Naive thymus-derived CD4-positive, alpha-beta T cell (primary cell): Measurements from ENCODE around the gene EDIL3. TPM values are rescaled to one million over a fixed set of nuclear protein-coding genes. Genes with fewer than 3 reads are reported as not detected.

Experiments
- ATAC-seq: fragments of 150-1000 bp; cut with Tn5 transposase; 2 replicates; pipeline ENCODE4 v1.10.0; 2021; ENCODE audit warnings: mild to moderate bottlenecking, moderate library complexity
- CTCF ChIA-PET: fragments of 350-600 bp; sonication (Branson Sonifier 250); formaldehyde crosslinking; loops from one replicate; lab custom pipeline; 2021; ENCODE audit warnings: antibody characterized with exemption; lab: Charles Lee
- POLR2A ChIA-PET: fragments of 350-600 bp; sonication (Branson Sonifier 250); formaldehyde crosslinking; loops from one replicate; lab custom pipeline; 2021; ENCODE audit warnings: antibody characterized with exemption, inconsistent platforms; lab: Charles Lee
- DNase-seq, 9 donors: peaks; one replicate each; pipeline versions ENCODE4 v3.0.0 to v3.0.0-alpha.2; 2020 to 2022; ENCODE audit warnings: mixed read lengths in 1 of 9
- H3K27ac ChIP-seq: one replicate; pipeline ENCODE4 v1.7.0; 2013; ENCODE audit warnings: mild to moderate bottlenecking, low read depth, low read length, moderate library complexity
- H3K27me3 ChIP-seq, 2 donors: one replicate each; pipeline ENCODE4 v1.7.0; 2013; ENCODE audit warnings: low read length in 2 of 2, mild to moderate bottlenecking in 2 of 2, moderate library complexity in 2 of 2; ENCODE audit not compliant: control insufficient read depth in 2 of 2, insufficient read depth in 2 of 2
- H3K36me3 ChIP-seq, 3 experiments: 1 replicate in 2 of 3; 2 replicates in 1 of 3; pipeline ENCODE4 v1.7.0; 2013; ENCODE audit warnings: low read length in 3 of 3, mild to moderate bottlenecking in 3 of 3, moderate library complexity in 1 of 3; ENCODE audit not compliant: insufficient read depth in 3 of 3, control insufficient read depth in 2 of 3
- H3K4me1 ChIP-seq, 2 donors: one replicate each; pipeline ENCODE4 v1.7.0; 2013; ENCODE audit warnings: low read length in 2 of 2, mild to moderate bottlenecking in 2 of 2, moderate library complexity in 1 of 2; ENCODE audit not compliant: control insufficient read depth in 2 of 2, insufficient read depth in 2 of 2
- H3K4me3 ChIP-seq: 2 replicates; pipeline ENCODE4 v1.7.0; 2013; ENCODE audit warnings: mild to moderate bottlenecking, low read length
- H3K9me3 ChIP-seq, 3 experiments: 1 replicate in 2 of 3; 2 replicates in 1 of 3; pipeline ENCODE4 v1.7.0; 2013; ENCODE audit warnings: low read length in 3 of 3; ENCODE audit not compliant: control insufficient read depth in 2 of 3
- H3K27ac Mint-ChIP-seq, 9 donors: one replicate each; pipeline ENCODE4 v1.8.0; 2020 to 2022; ENCODE audit warnings: mixed read lengths in 9 of 9, mild to moderate bottlenecking in 8 of 9, moderate library complexity in 5 of 9, inconsistent platforms in 2 of 9
- H3K27me3 Mint-ChIP-seq, 5 donors: one replicate each; pipeline ENCODE4 v1.8.0; 2021 to 2022; ENCODE audit warnings: mixed read lengths in 5 of 5, mild to moderate bottlenecking in 1 of 5
- H3K36me3 Mint-ChIP-seq, 5 donors: one replicate each; pipeline ENCODE4 v1.8.0; 2020 to 2022; ENCODE audit warnings: mixed read lengths in 5 of 5, mild to moderate bottlenecking in 3 of 5, inconsistent platforms in 1 of 5
- H3K4me1 Mint-ChIP-seq, 7 donors: one replicate each; pipeline ENCODE4 v1.8.0; 2020 to 2022; ENCODE audit warnings: mixed read lengths in 7 of 7, mild to moderate bottlenecking in 3 of 7, inconsistent platforms in 1 of 7
- H3K4me3 Mint-ChIP-seq, 10 donors: one replicate each; pipeline ENCODE4 v1.8.0; 2020 to 2022; ENCODE audit warnings: mild to moderate bottlenecking in 10 of 10, mixed read lengths in 10 of 10, moderate library complexity in 6 of 10, inconsistent platforms in 2 of 10
- H3K9me3 Mint-ChIP-seq, 11 donors: one replicate each; pipeline ENCODE4 v1.8.0; 2020 to 2022; ENCODE audit warnings: mixed read lengths in 11 of 11, mild to moderate bottlenecking in 4 of 11, inconsistent platforms in 1 of 11, moderate library complexity in 1 of 11
- intact Hi-C, 2 donors: fragments of 100-400 bp; cut with micrococcal nuclease; formaldehyde crosslinking; loops; one replicate each; pipeline ENCODE4 v1.15.1; 2023
- polyA plus RNA-seq, 2 donors: library from polyadenylated mRNA; unstranded; fragments of 300-500 nt; fragmentation: Illumina TruSeq; gene quantifications; one replicate each; pipeline ENCODE4 v1.2.3, GENCODE V29; 2021
- total RNA-seq, 6 experiments: library from RNA in 5 of 6; stranded (reverse) in 5 of 6; gene quantifications; 1 replicate in 5 of 6; 2 replicates in 1 of 6; pipeline ENCODE4 v1.2.3 and lab custom pipeline; 2021 to 2026

The EDIL3 gene
- total RNA-seq (not detected), polyA plus RNA-seq (not detected), total RNA-seq (lab: John Stamatoyannopoulos, UW) (not detected)

GRCh38 chr5:84384604-84385575 lies at the start of gene EDIL3:
EDIL3 (minus strand) TSS chr5:84384880; CDS start chr5:84384374, 506 bp downstream.
- Mint-ChIP-seq H3K4me1 (peaks cover 0 to 8% (median 6%) of the 10 kb centered on the region in 7 donors), H3K9me3 (peaks cover 0 to 11% (median 3%) of the 10 kb centered on the region in 11 donors), H3K36me3 (peaks cover 0 to 2% (median 0%) of the 10 kb centered on the region in 5 donors), H3K4me3 (peak within 1 kb of the TSS in 3 of 10 donors; percentile 10 to 33 (median 12)), H3K27me3 (peaks cover 35 to 55% (median 47%) of the 10 kb centered on the region in 5 donors), H3K27ac (peak within 1 kb of the TSS in 1 of 9 donors; percentile 52)
- Histone ChIP-seq H3K36me3 (no peaks in the 10 kb centered on the region), H3K27ac (no peak within 1 kb of the TSS), H3K27me3 (no peaks in the 10 kb centered on the region), H3K4me1 (no peaks in the 10 kb centered on the region), H3K4me3 (no peak within 1 kb of the TSS), H3K9me3 (no peaks in the 10 kb centered on the region)
- ATAC-seq = no peak
- intact Hi-C loops = no loop called here
- CTCF ChIA-PET = no interaction called here
- POLR2A ChIA-PET = no interaction called here
- DNase-seq = no peak

DNA sequence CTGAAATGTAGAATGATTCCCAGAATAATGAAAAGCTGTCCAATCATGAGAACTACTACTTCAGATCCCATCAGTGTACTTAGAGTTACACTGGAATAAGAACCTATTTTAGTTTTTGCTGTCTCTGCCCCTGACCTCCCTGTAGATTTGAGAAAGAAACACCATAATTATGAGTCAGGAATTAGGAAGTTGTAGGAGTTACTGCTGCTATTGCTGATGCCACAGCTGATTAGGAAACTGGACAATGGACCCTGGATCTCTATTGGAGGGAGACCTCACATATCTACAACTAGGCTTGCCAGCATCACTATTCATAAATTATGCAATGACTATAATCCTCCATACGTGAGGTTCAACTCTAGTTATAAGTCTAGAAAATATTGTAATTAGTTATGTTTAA lies 48.8 kb upstream of the EDIL3 start:
- Mint-ChIP-seq H3K4me3 (no peak overlapping the region), H3K4me1 (peaks cover 0 to 1% (median 0%) of the 10 kb centered on the region in 7 donors), H3K27ac (no peak overlapping the region), H3K27me3 (no peaks in the 10 kb centered on the region), H3K9me3 (peaks cover 0 to 6% (median 2%) of the 10 kb centered on the region in 11 donors), H3K36me3 (no peaks in the 10 kb centered on the region)
- H3K9me3 ChIP-seq = no peaks in the 10 kb centered on the region
- no peak overlapping the region for H3K4me3 ChIP-seq
- H3K4me1 ChIP-seq = no peaks in the 10 kb centered on the region
- ChIA-PET CTCF (no interaction called here), POLR2A (no interaction called here)
- DNase-seq = no peak
- ATAC-seq = no peak
- no peak overlapping the region for H3K27ac ChIP-seq
- intact Hi-C loops = no loop called here
- H3K27me3 ChIP-seq = no peaks in the 10 kb centered on the region
- no peaks in the 10 kb centered on the region for H3K36me3 ChIP-seq

DNA sequence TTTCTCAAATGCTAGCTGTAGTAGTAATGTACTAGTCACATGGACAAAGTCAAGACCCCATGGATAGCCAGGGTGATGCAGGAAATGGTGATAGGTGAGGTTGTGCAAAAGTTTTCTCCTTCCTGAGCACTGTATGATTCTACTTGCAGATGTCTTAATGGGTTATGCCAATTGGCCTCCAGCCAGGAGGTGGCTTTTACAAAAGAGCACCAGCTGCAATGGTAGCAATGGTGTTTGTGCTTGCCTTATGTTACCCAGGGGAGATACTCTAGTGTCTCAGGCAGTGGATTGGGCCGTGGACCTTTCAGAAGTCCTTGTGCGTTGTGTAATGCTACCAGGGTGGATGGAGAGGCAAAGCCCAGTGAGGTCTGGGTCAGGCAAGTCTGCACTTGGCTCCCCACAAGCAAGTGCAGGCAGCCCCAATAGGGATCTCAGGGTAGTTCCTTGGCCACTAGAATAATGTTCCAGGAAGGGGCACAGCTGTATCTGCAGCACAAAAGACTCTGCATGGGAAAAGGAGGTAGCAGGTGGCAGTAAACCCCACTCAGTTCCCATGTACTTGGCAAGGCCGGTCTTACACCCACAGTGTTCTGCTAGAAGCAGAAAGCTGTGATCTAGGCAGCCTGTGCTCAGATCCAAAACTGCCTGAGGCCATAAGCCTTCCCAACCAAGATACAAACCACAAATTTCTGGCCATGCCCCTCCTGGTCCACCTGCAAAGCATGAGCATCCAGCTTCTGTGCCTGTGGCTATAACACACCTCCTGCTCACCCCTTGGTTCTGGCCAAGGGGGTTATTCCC lies 46.4 kb upstream of the EDIL3 start:
- no peak overlapping the region for H3K27ac Mint-ChIP-seq
- Histone ChIP-seq H3K27me3 (no peaks in the 10 kb centered on the region), H3K4me3 (no peak overlapping the region), H3K9me3 (no peaks in the 10 kb centered on the region), H3K4me1 (no peaks in the 10 kb centered on the region), H3K27ac (no peak overlapping the region), H3K36me3 (no peaks in the 10 kb centered on the region)
- ATAC-seq = no peak
- DNase-seq = no peak
- H3K9me3 Mint-ChIP-seq = peaks cover 0 to 12% (median 4%) of the 10 kb centered on the region in 11 donors
- H3K4me3 Mint-ChIP-seq = no peak overlapping the region
- ChIA-PET CTCF (no interaction called here), POLR2A (no interaction called here)
- no peaks in the 10 kb centered on the region for H3K27me3 Mint-ChIP-seq
- intact Hi-C loops = no loop called here
- peaks cover 0 to 1% (median 0%) of the 10 kb centered on the region in 7 donors for H3K4me1 Mint-ChIP-seq
- H3K36me3 Mint-ChIP-seq = no peaks in the 10 kb centered on the region

GRCh38 chr5:84430079-84430478 lies 45.4 kb upstream of the EDIL3 start:
- Mint-ChIP-seq H3K4me3 (no peak overlapping the region), H3K4me1 (peaks cover 0 to 1% (median 0%) of the 10 kb centered on the region in 7 donors), H3K36me3 (no peaks in the 10 kb centered on the region), H3K27me3 (no peaks in the 10 kb centered on the region), H3K27ac (no peak overlapping the region), H3K9me3 (peaks cover 0 to 12% (median 4%) of the 10 kb centered on the region in 11 donors)
- intact Hi-C loops = no loop called here
- Histone ChIP-seq H3K27ac (no peak overlapping the region), H3K9me3 (no peaks in the 10 kb centered on the region), H3K36me3 (no peaks in the 10 kb centered on the region), H3K4me1 (no peaks in the 10 kb centered on the region), H3K4me3 (no peak overlapping the region), H3K27me3 (no peaks in the 10 kb centered on the region)
- CTCF ChIA-PET = no interaction called here
- ATAC-seq (no peak), DNase-seq (no peak)
- POLR2A ChIA-PET = no interaction called here

GRCh38 chr5:84425365-84425881 lies 40.7 kb upstream of the EDIL3 start:
- Mint-ChIP-seq H3K27ac (no peak overlapping the region), H3K4me3 (no peak overlapping the region), H3K27me3 (no peaks in the 10 kb centered on the region), H3K9me3 (peaks cover 0 to 12% (median 5%) of the 10 kb centered on the region in 11 donors), H3K4me1 (peaks cover 0 to 1% (median 0%) of the 10 kb centered on the region in 7 donors), H3K36me3 (no peaks in the 10 kb centered on the region)
- ChIA-PET CTCF (no interaction called here), POLR2A (no interaction called here)
- intact Hi-C loops = no loop called here
- H3K4me1 ChIP-seq = no peaks in the 10 kb centered on the region
- ATAC-seq (no peak), DNase-seq (no peak)
- no peaks in the 10 kb centered on the region for H3K9me3 ChIP-seq
- no peak overlapping the region for H3K4me3 ChIP-seq
- no peaks in the 10 kb centered on the region for H3K36me3 ChIP-seq
- H3K27ac ChIP-seq = no peak overlapping the region
- H3K27me3 ChIP-seq = no peaks in the 10 kb centered on the region

- Mint-ChIP-seq H3K9me3 (peaks cover 0 to 27% (median 6%) of the 10 kb centered on the region in 11 donors), H3K4me3 (no peak overlapping the region), H3K4me1 (no peaks in the 10 kb centered on the region), H3K27ac (no peak overlapping the region), H3K27me3 (no peaks in the 10 kb centered on the region), H3K36me3 (no peaks in the 10 kb centered on the region)
- Histone ChIP-seq H3K9me3 (no peaks in the 10 kb centered on the region), H3K4me1 (no peaks in the 10 kb centered on the region), H3K4me3 (no peak overlapping the region), H3K27ac (no peak overlapping the region), H3K36me3 (no peaks in the 10 kb centered on the region), H3K27me3 (no peaks in the 10 kb centered on the region)
- ChIA-PET POLR2A (no interaction called here), CTCF (no interaction called here)
- ATAC-seq (no peak), DNase-seq (no peak)
- intact Hi-C loops = no loop called here
These were observed 35.1 kb upstream of the EDIL3 start for GRCh38 chr5:84419742-84420141.
